CD4-positive, alpha-beta memory T cell (primary cell): Measurements from ENCODE around the gene OR52D1. TPM values are rescaled to one million over a fixed set of nuclear protein-coding genes. Genes with fewer than 3 reads are reported as not detected.

Source experiments
- CTCF ChIA-PET: fragments of 350-600 bp; sonication (Branson Sonifier 250); formaldehyde crosslinking; loops from one replicate; lab custom pipeline; 2021; ENCODE audit warnings: inconsistent platforms; ENCODE audit not compliant: partially characterized antibody; lab: Charles Lee
- POLR2A ChIA-PET: fragments of 350-600 bp; sonication (Branson Sonifier 250); formaldehyde crosslinking; loops from one replicate; lab custom pipeline; 2021; ENCODE audit not compliant: partially characterized antibody; lab: Charles Lee
- DNase-seq, 5 donors: peaks; one replicate each; pipeline versions ENCODE4 v3.0.0 to v3.0.0-alpha.2; 2020 to 2022; ENCODE audit warnings: mixed read lengths in 1 of 5
- H3K27ac ChIP-seq: one replicate; pipeline ENCODE4 v1.7.0; 2013; ENCODE audit warnings: low read depth, low read length
- H3K27me3 ChIP-seq: 2 replicates; pipeline ENCODE4 v1.7.0; 2013; ENCODE audit warnings: mild to moderate bottlenecking, low read length, moderate library complexity; ENCODE audit not compliant: insufficient read depth
- H3K36me3 ChIP-seq: 2 replicates; pipeline ENCODE4 v1.7.0; 2013; ENCODE audit warnings: mild to moderate bottlenecking, low read length, moderate library complexity; ENCODE audit not compliant: insufficient read depth
- H3K4me1 ChIP-seq: 2 replicates; pipeline ENCODE4 v1.7.0; 2013; ENCODE audit warnings: mild to moderate bottlenecking, low read length, moderate library complexity; ENCODE audit not compliant: insufficient read depth
- H3K4me3 ChIP-seq, 2 donors: one replicate each; pipeline ENCODE4 v1.7.0; 2013; ENCODE audit warnings: low read length in 2 of 2, mild to moderate bottlenecking in 1 of 2
- H3K9me3 ChIP-seq, 2 donors: one replicate each; pipeline ENCODE4 v1.7.0; 2013; ENCODE audit warnings: low read length in 2 of 2, control low read depth in 1 of 2; ENCODE audit not compliant: control insufficient read depth in 1 of 2
- H3K27ac Mint-ChIP-seq, 7 donors: one replicate each; pipeline ENCODE4 v1.8.0; 2020 to 2021; ENCODE audit warnings: mixed read lengths in 7 of 7, mild to moderate bottlenecking in 6 of 7, inconsistent platforms in 3 of 7, moderate library complexity in 3 of 7
- H3K27me3 Mint-ChIP-seq, 2 donors: one replicate each; pipeline ENCODE4 v1.8.0; 2020 to 2021; ENCODE audit warnings: mixed read lengths in 2 of 2
- H3K36me3 Mint-ChIP-seq, 2 donors: one replicate each; pipeline ENCODE4 v1.8.0; 2020 to 2021; ENCODE audit warnings: mixed read lengths in 2 of 2, inconsistent platforms in 1 of 2, mild to moderate bottlenecking in 1 of 2
- H3K4me1 Mint-ChIP-seq, 4 donors: one replicate each; pipeline ENCODE4 v1.8.0; 2020 to 2021; ENCODE audit warnings: mixed read lengths in 4 of 4, mild to moderate bottlenecking in 1 of 4
- H3K4me3 Mint-ChIP-seq, 8 donors: one replicate each; pipeline ENCODE4 v1.8.0; 2020 to 2021; ENCODE audit warnings: mixed read lengths in 8 of 8, mild to moderate bottlenecking in 7 of 8, moderate library complexity in 6 of 8, inconsistent platforms in 3 of 8
- H3K9me3 Mint-ChIP-seq, 8 donors: one replicate each; pipeline ENCODE4 v1.8.0; 2020 to 2021; ENCODE audit warnings: mixed read lengths in 8 of 8, mild to moderate bottlenecking in 5 of 8, inconsistent platforms in 3 of 8, moderate library complexity in 1 of 8
- intact Hi-C: fragments of 100-400 bp; cut with micrococcal nuclease; formaldehyde crosslinking; loops from one replicate; pipeline ENCODE4 v1.15.1; 2023
- polyA plus RNA-seq, 2 donors: library from polyadenylated mRNA; unstranded; fragments of 300-500 nt; fragmentation: Illumina TruSeq; gene quantifications; one replicate each; pipeline ENCODE4 v1.2.3, GENCODE V29; 2021
- total RNA-seq, 2 experiments: library from RNA; stranded (reverse); gene quantifications; one replicate each; pipeline ENCODE4 v1.2.3, GENCODE V29; 2021

The OR52D1 gene
- total and polyA plus RNA-seq, 4 experiments from 2014 or later = not detected

DNA sequence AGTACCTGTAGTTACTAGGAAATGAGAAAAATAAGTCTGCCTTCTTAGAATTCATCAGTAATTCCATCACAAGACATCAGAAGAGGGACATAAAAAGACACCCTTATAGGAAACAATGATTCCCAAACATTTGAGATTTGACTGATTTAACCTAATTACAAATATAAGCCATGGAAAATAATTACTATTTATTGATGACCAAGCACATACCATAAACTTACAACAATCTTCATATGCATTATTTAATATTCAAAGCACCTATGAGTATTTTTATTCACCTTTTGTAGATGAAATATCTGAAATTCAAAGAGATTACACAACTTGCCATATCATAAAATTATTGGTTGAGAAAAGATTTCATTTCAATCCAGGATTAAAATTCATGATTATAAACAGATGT lies 14.6 kb upstream of the OR52D1 start:
- no peak overlapping the region for H3K27ac Mint-ChIP-seq
- H3K27me3 Mint-ChIP-seq = peaks cover 11 to 23% of the 10 kb centered on the region in 2 donors
- intact Hi-C loops = loop anchor here (10.0 kb wide), 1 partner anchor 421 kb away; the partner anchor contains the start of gene OR52E5
- H3K4me1 Mint-ChIP-seq = no peaks in the 10 kb centered on the region
- H3K9me3 Mint-ChIP-seq = no peaks in the 10 kb centered on the region
- Histone ChIP-seq H3K9me3 (no peaks in the 10 kb centered on the region), H3K4me3 (no peak overlapping the region), H3K36me3 (no peaks in the 10 kb centered on the region), H3K4me1 (no peaks in the 10 kb centered on the region), H3K27ac (no peak overlapping the region), H3K27me3 (no peaks in the 10 kb centered on the region)
- no peak overlapping the region for H3K4me3 Mint-ChIP-seq
- no peak for DNase-seq
- H3K36me3 Mint-ChIP-seq = no peaks in the 10 kb centered on the region
- CTCF ChIA-PET = no interaction called here
- POLR2A ChIA-PET = no interaction called here

DNA sequence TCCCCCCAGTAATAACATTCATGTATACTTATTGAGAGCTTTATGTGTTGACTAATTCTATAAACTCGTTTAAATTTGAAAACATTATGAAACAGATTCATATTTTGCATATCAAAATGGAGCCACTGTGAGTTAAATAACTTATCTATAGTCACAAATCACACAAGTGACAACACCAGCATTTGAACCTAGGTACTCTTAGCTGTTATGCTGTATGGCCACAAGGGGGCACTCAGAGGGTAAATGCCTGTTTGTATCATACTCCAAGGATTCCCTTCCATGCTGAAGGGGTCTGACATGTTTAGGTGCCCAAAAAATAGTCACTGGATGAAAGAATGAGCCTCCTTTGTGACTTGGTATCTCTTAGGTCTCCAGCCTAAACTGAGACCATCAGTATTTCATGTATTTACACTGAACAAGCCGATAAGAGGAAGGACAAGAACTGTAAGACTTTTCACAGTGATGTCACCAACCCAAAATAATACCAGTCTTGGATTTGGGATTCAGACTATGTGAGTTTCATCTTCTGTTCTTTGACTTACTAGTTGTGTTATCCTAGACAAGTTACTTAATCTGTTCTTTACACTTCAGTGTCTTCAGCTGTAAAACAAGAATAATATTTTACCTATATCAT lies 12.2 kb upstream of the OR52D1 start:
- intact Hi-C loops = loop anchor here (10.0 kb wide), 1 partner anchor 418 kb away; the partner anchor contains the start of gene OR52E5
- DNase-seq = peak in 4 of 5 donors; percentile 18 to 39 (median 30)
- CTCF ChIA-PET = interaction anchor here (1.0 to 1.9 kb wide), 12 partner anchors 9 to 878 kb away, joined by 3 to 13 read pairs (median 4); partner anchors contain the start of genes OR52N2 and TRIM5
- no peak overlapping the region for H3K27ac ChIP-seq
- H3K4me1 ChIP-seq = no peaks in the 10 kb centered on the region
- no peaks in the 10 kb centered on the region for H3K27me3 ChIP-seq
- H3K9me3 ChIP-seq = no peaks in the 10 kb centered on the region
- Mint-ChIP-seq H3K27ac (no peak overlapping the region), H3K27me3 (peaks cover 7 to 12% of the 10 kb centered on the region in 2 donors), H3K4me3 (no peak overlapping the region), H3K36me3 (no peaks in the 10 kb centered on the region), H3K4me1 (no peaks in the 10 kb centered on the region), H3K9me3 (no peaks in the 10 kb centered on the region)
- H3K4me3 ChIP-seq = no peak overlapping the region
- POLR2A ChIA-PET = no interaction called here
- H3K36me3 ChIP-seq = no peaks in the 10 kb centered on the region

DNA sequence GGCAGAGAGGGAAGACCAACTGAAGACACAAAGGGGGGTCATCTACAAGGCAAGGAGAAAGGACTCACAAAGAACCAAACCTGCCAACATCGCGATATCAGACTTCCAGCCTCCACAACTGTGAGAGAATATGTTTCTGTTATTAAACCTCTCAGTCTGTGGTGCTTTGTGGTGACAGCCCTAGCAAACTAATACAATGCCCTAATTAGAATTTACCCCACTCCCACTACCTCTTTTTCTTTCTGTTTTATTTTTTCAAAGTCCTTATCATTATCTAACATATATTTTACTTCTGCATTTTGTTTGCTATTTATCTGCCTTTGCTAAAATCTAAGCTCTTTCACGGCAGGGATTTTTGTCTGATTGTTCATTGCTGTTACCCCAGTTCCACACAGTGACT lies 2.5 kb upstream of the OR52D1 start:
- H3K27me3 ChIP-seq = no peaks in the 10 kb centered on the region
- H3K4me1 ChIP-seq = no peaks in the 10 kb centered on the region
- ChIA-PET POLR2A (no interaction called here), CTCF (interaction anchor here (1.7 kb wide), 1 partner anchor 9 kb away, joined by 5 read pairs; no protein-coding TSS in a partner anchor)
- intact Hi-C loops = no loop called here
- Mint-ChIP-seq H3K27ac (no peak overlapping the region), H3K36me3 (no peaks in the 10 kb centered on the region), H3K27me3 (peaks cover 0 to 9% of the 10 kb centered on the region in 2 donors), H3K4me3 (no peak overlapping the region), H3K4me1 (no peaks in the 10 kb centered on the region), H3K9me3 (peaks cover 0 to 2% (median 0%) of the 10 kb centered on the region in 8 donors)
- no peaks in the 10 kb centered on the region for H3K36me3 ChIP-seq
- H3K4me3 ChIP-seq = no peak overlapping the region
- DNase-seq = no peak
- no peaks in the 10 kb centered on the region for H3K9me3 ChIP-seq
- no peak overlapping the region for H3K27ac ChIP-seq

DNA sequence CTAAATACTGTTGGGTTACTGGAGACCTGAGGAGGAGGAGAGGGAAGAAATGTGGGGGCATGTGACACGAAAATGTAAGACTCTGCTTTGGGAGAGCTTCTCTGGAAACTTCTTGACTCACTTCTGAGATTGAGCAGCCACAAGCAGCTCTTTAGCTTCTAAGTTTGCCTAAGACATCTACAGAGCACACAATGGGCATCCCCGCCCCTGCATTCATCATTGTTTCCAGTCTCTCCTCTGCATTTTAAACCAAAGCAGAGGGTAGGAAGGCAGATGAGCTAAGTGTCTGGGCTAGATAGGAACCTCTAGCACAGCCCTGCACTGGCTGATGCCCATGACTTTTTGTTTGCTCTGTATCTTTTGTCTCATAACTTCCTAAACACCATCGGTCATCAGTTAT lies 2.1 kb upstream of the OR52D1 start:
- no peaks in the 10 kb centered on the region for H3K4me1 Mint-ChIP-seq
- Histone ChIP-seq H3K27ac (no peak overlapping the region), H3K9me3 (no peaks in the 10 kb centered on the region), H3K27me3 (no peaks in the 10 kb centered on the region), H3K4me3 (no peak overlapping the region), H3K36me3 (no peaks in the 10 kb centered on the region), H3K4me1 (no peaks in the 10 kb centered on the region)
- no peaks in the 10 kb centered on the region for H3K36me3 Mint-ChIP-seq
- ChIA-PET POLR2A (no interaction called here), CTCF (interaction anchor here (1.7 kb wide), 1 partner anchor 9 kb away, joined by 5 read pairs; no protein-coding TSS in a partner anchor)
- DNase-seq = no peak
- no peak overlapping the region for H3K4me3 Mint-ChIP-seq
- intact Hi-C loops = no loop called here
- H3K9me3 Mint-ChIP-seq = peaks cover 0 to 2% (median 0%) of the 10 kb centered on the region in 8 donors
- H3K27me3 Mint-ChIP-seq = peaks cover 0 to 12% of the 10 kb centered on the region in 2 donors
- no peak overlapping the region for H3K27ac Mint-ChIP-seq

DNA sequence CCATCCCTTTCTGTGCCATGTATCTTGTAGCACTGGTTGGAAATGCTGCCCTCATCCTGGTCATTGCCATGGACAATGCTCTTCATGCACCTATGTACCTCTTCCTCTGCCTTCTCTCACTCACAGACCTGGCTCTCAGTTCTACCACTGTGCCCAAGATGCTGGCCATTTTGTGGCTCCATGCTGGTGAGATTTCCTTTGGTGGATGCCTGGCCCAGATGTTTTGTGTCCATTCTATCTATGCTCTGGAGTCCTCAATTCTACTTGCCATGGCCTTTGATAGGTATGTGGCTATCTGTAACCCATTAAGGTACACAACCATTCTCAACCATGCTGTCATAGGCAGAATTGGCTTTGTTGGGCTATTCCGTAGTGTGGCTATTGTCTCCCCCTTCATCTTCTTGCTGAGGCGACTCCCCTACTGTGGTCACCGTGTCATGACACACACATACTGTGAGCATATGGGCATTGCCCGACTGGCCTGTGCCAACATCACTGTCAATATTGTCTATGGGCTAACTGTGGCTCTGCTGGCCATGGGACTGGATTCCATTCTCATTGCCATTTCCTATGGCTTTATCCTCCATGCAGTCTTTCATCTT lies 414 bp downstream of the OR52D1 start:
- no peaks in the 10 kb centered on the region for H3K4me1 Mint-ChIP-seq
- H3K36me3 ChIP-seq = no peaks in the 10 kb centered on the region
- H3K9me3 ChIP-seq = no peaks in the 10 kb centered on the region
- H3K4me1 ChIP-seq = no peaks in the 10 kb centered on the region
- H3K36me3 Mint-ChIP-seq = no peaks in the 10 kb centered on the region
- H3K4me3 ChIP-seq = no peak overlapping the region
- peak in 1 of 5 donors; percentile 39 for DNase-seq
- H3K27ac Mint-ChIP-seq = no peak overlapping the region
- intact Hi-C loops = no loop called here
- CTCF ChIA-PET = no interaction called here
- H3K27ac ChIP-seq = no peak overlapping the region
- H3K9me3 Mint-ChIP-seq = peaks cover 0 to 1% (median 0%) of the 10 kb centered on the region in 8 donors
- H3K4me3 Mint-ChIP-seq = no peak overlapping the region
- peaks cover 0 to 9% of the 10 kb centered on the region in 2 donors for H3K27me3 Mint-ChIP-seq
- H3K27me3 ChIP-seq = no peaks in the 10 kb centered on the region
- POLR2A ChIA-PET = no interaction called here

DNA sequence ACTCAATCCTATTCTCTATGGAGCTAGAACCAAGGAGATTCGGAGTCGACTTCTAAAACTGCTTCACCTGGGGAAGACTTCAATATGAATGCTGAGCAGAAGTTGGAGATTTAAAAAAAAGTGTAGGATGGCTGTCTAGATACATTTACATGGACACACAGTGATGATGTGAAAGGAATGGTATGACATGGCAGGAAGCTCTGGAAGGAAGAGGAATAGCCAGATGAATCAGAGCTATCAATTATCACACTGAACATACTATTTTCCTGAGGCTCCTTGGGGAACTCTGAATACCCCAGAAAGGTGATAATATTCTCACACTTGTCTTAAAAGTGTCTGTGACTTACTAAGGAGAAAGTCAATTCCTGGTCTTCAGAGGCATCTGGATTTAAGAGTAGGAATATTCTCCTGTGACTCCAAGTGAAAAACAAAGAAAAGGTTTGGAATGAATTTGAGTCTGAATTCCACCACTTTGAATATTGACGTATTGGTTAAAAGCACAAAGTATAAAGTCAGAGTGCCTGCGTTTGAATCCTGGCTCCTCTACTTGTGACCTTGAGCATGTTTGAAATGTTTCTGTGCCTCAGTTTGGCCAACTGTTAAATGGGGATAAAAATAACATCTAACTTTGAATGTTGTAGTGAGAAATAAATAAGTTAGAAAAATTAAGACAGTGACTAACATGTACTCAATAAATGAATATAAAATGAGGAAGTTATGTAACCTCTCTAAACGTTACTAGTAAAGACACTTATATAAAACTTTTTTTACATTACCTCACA lies 1.3 kb downstream of the OR52D1 start:
- no peak overlapping the region for H3K27ac Mint-ChIP-seq
- Histone ChIP-seq H3K27ac (no peak overlapping the region), H3K4me3 (no peak overlapping the region), H3K9me3 (no peaks in the 10 kb centered on the region), H3K4me1 (no peaks in the 10 kb centered on the region), H3K27me3 (no peaks in the 10 kb centered on the region), H3K36me3 (no peaks in the 10 kb centered on the region)
- no peak overlapping the region for H3K4me3 Mint-ChIP-seq
- intact Hi-C loops = loop anchor here (10.0 kb wide), 1 partner anchor 55 kb away; no protein-coding TSS in a partner anchor
- H3K9me3 Mint-ChIP-seq = no peaks in the 10 kb centered on the region
- no peak for DNase-seq
- H3K4me1 Mint-ChIP-seq = no peaks in the 10 kb centered on the region
- H3K36me3 Mint-ChIP-seq = no peaks in the 10 kb centered on the region
- peaks cover 0 to 11% of the 10 kb centered on the region in 2 donors for H3K27me3 Mint-ChIP-seq
- ChIA-PET CTCF (no interaction called here), POLR2A (no interaction called here)

DNA sequence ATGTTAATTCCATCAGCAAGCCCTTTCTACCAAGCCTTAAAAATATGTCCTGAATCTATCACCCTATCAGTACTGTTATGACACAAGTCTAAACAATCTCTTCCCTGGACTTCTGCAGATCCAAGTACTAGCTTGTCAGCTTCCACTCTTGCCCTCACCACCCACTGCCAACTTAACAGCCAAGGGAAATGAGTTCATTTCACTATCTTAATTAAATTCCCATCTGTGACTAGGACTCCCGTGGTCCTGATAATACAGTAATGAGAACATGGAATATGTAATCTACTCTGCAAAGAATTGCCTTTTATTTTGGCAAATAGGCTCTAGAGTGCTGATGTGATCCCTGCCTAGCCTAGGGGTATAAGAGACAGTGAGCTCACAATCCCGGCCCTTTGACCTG lies 11.2 kb downstream of the OR52D1 start:
- Mint-ChIP-seq H3K4me1 (no peaks in the 10 kb centered on the region), H3K4me3 (no peak overlapping the region), H3K9me3 (no peaks in the 10 kb centered on the region), H3K27me3 (peaks cover 2 to 3% of the 10 kb centered on the region in 2 donors), H3K27ac (no peak overlapping the region), H3K36me3 (no peaks in the 10 kb centered on the region)
- DNase-seq = no peak
- Histone ChIP-seq H3K36me3 (no peaks in the 10 kb centered on the region), H3K4me3 (no peak overlapping the region), H3K27me3 (no peaks in the 10 kb centered on the region), H3K27ac (no peak overlapping the region), H3K4me1 (no peaks in the 10 kb centered on the region), H3K9me3 (no peaks in the 10 kb centered on the region)
- POLR2A ChIA-PET = no interaction called here
- intact Hi-C loops = loop anchor here (10.0 kb wide), 1 partner anchor 65 kb away; no protein-coding TSS in a partner anchor
- CTCF ChIA-PET = no interaction called here
